Measurements from ENCODE around the gene NOS1. TPM values are rescaled to one million over a fixed set of nuclear protein-coding genes. Genes with fewer than 3 reads are reported as not detected.

NOS1 gene
- total RNA-seq, 1 donor from 2014 or later: 0.05 TPM

DNA sequence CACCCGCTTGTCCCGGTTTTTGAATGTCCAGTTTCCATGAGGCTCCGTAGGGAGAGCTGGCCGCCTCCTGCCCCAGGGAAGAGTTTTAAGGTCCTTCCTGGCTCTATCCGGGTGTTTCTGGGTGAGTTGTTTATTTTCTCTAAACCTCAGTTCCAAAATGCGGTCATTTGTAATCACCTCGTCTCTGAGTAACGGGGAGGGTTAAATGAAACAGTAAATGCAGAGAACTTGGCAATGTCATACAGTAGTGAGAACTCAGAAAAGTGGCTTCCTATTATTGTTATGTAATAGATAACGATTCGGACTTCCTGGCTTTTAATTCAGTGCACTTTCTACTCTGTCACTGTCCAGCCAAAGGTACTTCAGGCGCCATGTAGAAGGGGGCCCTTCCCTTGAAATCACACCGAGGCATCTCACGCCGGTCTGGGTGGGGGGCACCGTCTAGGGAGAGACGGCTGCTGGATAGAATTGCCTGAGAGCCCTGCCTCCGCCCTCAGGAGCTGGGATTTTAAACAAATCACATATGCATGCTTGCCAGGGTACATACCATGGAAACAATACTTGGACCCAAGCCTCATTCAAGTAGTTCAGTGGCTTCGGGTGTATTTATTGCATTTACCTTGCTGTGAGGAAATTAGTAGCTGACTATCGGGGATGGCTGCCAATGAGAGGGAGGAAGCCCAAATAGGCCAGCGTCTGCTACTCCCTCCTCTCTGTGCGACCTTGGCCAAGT, 26.4 kb downstream of the NOS1 start:
- Mint-ChIP-seq H3K4me3 (ENCODE audit: unreplicated experiment) (no peak overlapping the region), H3K27me3 (ENCODE audit: unreplicated experiment) (peaks cover 3% of the 10 kb centered on the region), H3K4me1 (ENCODE audit: unreplicated experiment) (no peaks in the 10 kb centered on the region), H3K9me3 (ENCODE audit: unreplicated experiment) (no peaks in the 10 kb centered on the region), H3K27ac (ENCODE audit: unreplicated experiment) (no peak overlapping the region), H3K36me3 (ENCODE audit: unreplicated experiment) (no peaks in the 10 kb centered on the region)
- no peak for DNase-seq (ENCODE audit: extremely low spot score, unreplicated experiment)
- TF ChIP-seq, protein P1, sequence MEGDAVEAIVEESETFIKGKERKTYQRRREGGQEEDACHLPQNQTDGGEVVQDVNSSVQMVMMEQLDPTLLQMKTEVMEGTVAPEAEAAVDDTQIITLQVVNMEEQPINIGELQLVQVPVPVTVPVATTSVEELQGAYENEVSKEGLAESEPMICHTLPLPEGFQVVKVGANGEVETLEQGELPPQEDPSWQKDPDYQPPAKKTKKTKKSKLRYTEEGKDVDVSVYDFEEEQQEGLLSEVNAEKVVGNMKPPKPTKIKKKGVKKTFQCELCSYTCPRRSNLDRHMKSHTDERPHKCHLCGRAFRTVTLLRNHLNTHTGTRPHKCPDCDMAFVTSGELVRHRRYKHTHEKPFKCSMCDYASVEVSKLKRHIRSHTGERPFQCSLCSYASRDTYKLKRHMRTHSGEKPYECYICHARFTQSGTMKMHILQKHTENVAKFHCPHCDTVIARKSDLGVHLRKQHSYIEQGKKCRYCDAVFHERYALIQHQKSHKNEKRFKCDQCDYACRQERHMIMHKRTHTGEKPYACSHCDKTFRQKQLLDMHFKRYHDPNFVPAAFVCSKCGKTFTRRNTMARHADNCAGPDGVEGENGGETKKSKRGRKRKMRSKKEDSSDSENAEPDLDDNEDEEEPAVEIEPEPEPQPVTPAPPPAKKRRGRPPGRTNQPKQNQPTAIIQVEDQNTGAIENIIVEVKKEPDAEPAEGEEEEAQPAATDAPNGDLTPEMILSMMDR (IDR thresholded peaks at IDR 0.05): no peak

- H3K4me1 Mint-ChIP-seq (ENCODE audit: unreplicated experiment): no peaks in the 10 kb centered on the region
- H3K27ac Mint-ChIP-seq (ENCODE audit: unreplicated experiment): no peak overlapping the region
Observed at GRCh38 chr12:117334051-117334450, 27.4 kb downstream of the NOS1 start.

DNA sequence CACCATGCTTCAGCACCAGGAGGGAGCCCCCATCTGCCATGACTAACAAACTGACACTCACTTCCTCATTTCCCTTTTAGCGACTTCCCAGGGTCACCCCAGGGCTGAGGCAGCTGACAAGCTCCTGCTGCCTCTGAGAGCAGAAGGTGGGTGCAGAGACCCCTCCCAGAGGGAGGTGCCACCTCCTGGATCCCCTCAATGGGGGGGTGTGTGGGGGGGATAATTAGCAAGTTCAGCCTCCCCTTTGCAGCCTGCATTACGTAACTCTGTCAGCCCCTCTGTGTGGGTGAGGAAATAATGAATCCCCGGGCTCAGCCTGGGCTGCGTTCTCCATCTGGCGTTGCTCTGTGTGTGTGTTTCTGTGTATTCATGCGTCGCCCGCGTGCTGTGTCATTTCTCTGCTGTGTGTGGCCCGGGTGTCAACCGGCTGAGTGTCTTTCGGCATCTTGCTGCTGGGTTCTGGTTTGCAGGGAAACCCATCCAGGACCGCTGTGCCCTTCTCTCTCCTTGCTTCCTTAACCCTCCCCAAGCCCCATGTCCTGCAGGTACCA, 28.0 kb downstream of the NOS1 start:
- Mint-ChIP-seq H3K9me3 (ENCODE audit: unreplicated experiment) (no peaks in the 10 kb centered on the region), H3K27ac (ENCODE audit: unreplicated experiment) (no peak overlapping the region), H3K36me3 (ENCODE audit: unreplicated experiment) (no peaks in the 10 kb centered on the region), H3K27me3 (ENCODE audit: unreplicated experiment) (peaks cover 3% of the 10 kb centered on the region), H3K4me1 (ENCODE audit: unreplicated experiment) (no peaks in the 10 kb centered on the region), H3K4me3 (ENCODE audit: unreplicated experiment) (no peak overlapping the region)
- DNase-seq (ENCODE audit: extremely low spot score, unreplicated experiment): no peak
- TF ChIP-seq, protein P1 (IDR thresholded peaks at IDR 0.05): no peak

More at GRCh38 chr12:117334051-117334450, 27.4 kb downstream of the NOS1 start:
- DNase-seq (ENCODE audit: extremely low spot score, unreplicated experiment): no peak
- no peaks in the 10 kb centered on the region for H3K9me3 Mint-ChIP-seq (ENCODE audit: unreplicated experiment)
- peaks cover 3% of the 10 kb centered on the region for H3K27me3 Mint-ChIP-seq (ENCODE audit: unreplicated experiment)
- TF ChIP-seq, protein P1 (IDR thresholded peaks at IDR 0.05): no peak
- no peak overlapping the region for H3K4me3 Mint-ChIP-seq (ENCODE audit: unreplicated experiment)
- H3K36me3 Mint-ChIP-seq (ENCODE audit: unreplicated experiment): no peaks in the 10 kb centered on the region

DNA sequence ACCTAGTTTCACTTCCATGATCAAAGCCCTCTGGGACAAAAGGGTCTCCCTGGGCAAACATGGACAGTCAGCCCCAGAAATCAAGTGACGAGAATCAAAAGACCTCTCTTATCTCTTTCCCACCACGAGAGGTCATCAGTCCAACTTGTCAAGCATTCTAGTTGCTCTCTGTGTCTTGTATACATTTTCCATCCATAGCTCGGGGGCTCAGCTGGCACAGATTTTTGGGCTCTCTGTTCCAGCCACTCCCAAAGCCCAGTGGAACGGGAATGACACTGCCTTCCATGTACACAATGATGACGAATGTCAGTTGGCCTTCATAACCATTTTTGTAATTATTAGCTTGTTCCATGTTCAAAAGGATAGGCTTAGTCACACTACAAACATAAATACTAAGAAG, 29.7 kb downstream of the NOS1 start:
- no peaks in the 10 kb centered on the region for H3K9me3 Mint-ChIP-seq (ENCODE audit: unreplicated experiment)
- no peak overlapping the region for H3K4me3 Mint-ChIP-seq (ENCODE audit: unreplicated experiment)
- H3K36me3 Mint-ChIP-seq (ENCODE audit: unreplicated experiment): no peaks in the 10 kb centered on the region
- DNase-seq (ENCODE audit: extremely low spot score, unreplicated experiment): no peak
- TF ChIP-seq, protein P1 (IDR thresholded peaks at IDR 0.05): no peak
- no peaks in the 10 kb centered on the region for H3K4me1 Mint-ChIP-seq (ENCODE audit: unreplicated experiment)
- no peak overlapping the region for H3K27ac Mint-ChIP-seq (ENCODE audit: unreplicated experiment)
- peaks cover 3% of the 10 kb centered on the region for H3K27me3 Mint-ChIP-seq (ENCODE audit: unreplicated experiment)

DNA sequence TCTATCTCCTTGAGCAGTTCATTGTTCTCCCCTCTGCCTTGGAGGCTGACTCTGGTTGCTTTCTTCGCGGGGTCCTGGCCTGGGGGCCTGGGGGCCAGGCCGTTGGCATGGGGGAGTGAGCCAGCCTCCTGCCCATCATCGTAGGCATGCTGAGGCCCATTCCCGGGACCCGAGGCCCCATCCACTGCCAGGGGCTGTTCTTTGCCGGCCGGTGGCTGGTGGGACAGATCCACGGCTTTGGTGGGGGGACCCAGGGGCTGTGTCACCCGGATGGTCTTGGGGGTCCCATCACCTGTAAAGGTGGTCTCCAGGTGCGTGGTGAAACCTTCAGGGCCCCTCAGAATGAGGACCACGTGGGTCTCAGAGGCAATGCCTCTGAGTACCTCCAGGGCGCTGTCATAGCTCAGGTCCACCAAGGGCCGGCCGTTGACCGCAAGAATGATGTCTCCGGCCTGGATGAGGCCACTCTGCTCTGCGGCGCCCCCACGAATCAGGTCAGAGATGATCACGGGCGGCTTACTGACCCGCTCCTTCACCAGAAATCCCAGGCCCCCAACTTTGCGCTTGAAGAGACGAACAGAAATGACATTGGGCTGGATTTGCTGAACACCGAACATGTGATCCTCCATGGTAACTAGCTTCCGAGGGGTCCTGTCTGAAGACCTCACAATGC, 30.8 kb downstream of the NOS1 start:
- Mint-ChIP-seq H3K27ac (ENCODE audit: unreplicated experiment) (no peak overlapping the region), H3K9me3 (ENCODE audit: unreplicated experiment) (no peaks in the 10 kb centered on the region), H3K27me3 (ENCODE audit: unreplicated experiment) (peaks cover 3% of the 10 kb centered on the region), H3K4me3 (ENCODE audit: unreplicated experiment) (no peak overlapping the region), H3K4me1 (ENCODE audit: unreplicated experiment) (no peaks in the 10 kb centered on the region), H3K36me3 (ENCODE audit: unreplicated experiment) (no peaks in the 10 kb centered on the region)
- TF ChIP-seq, protein P1 (IDR thresholded peaks at IDR 0.05): no peak
- DNase-seq (ENCODE audit: extremely low spot score, unreplicated experiment): no peak

Data from osteocyte (in vitro differentiated cells).